ENCODE results near the gene PLPPR1. TPM values are rescaled to one million over a fixed set of nuclear protein-coding genes. Genes with fewer than 3 reads are reported as not detected.

The PLPPR1 gene
- total and polyA plus RNA-seq, 2 experiments from 2014 or later = 1.3 to 3.7 TPM

GRCh38 chr9:101073122-101073521 is 44.6 kb downstream of the PLPPR1 start:
- Histone ChIP-seq H3K36me3 (ENCODE audit: insufficient read depth) (no peaks in the 10 kb centered on the region), H4K20me1 (replicated peaks; ENCODE audit: insufficient read depth) (no peaks in the 10 kb centered on the region), H3K79me2 (replicated peaks; ENCODE audit: insufficient read depth) (no peaks in the 10 kb centered on the region), H3K27ac (ENCODE audit: low read depth) (no peak overlapping the region), H3K4me1 (ENCODE audit: insufficient read depth) (peaks cover 44% of the 10 kb centered on the region), H3K9me2 (ENCODE audit: insufficient read depth) (no peaks in the 10 kb centered on the region), H3K4me3 (no peak overlapping the region), H2AFZ (no peak overlapping the region), H3K4me2 (peak overlapping the region; percentile 34; the same call in 1 of the 2 replicates), H3F3A (replicated peaks; ENCODE audit: low read depth) (no peaks in the 10 kb centered on the region), H3K27me3 (ENCODE audit: insufficient read depth) (no peaks in the 10 kb centered on the region)
- TF ChIP-seq ETS1 (IDR thresholded peaks at IDR 0.05) (no peak), JUNB (IDR thresholded peaks at IDR 0.05; ENCODE audit: unreplicated experiment) (no peak), ZNF331 (CRISPR knock-in tag; IDR thresholded peaks at IDR 0.05; ENCODE audit: low read depth) (no peak), EZH2phosphoT487 (IDR thresholded peaks at IDR 0.05; ENCODE audit: unreplicated experiment) (no peak), POLR2AphosphoS5 (IDR thresholded peaks at IDR 0.05; ENCODE audit: low read depth) (no peak), NANOG (IDR thresholded peaks at IDR 0.05; ENCODE audit: borderline replicate concordance) (no peak), CREB1 (CRISPR knock-in tag; IDR thresholded peaks at IDR 0.05; ENCODE audit: low read depth) (no peak), EZH2 (IDR thresholded peaks at IDR 0.05; ENCODE audit: low read depth, unreplicated experiment) (no peak), STAT1 (IDR thresholded peaks at IDR 0.05; ENCODE audit: unreplicated experiment) (no peak), ZNF114 (CRISPR knock-in tag; IDR thresholded peaks at IDR 0.05) (no peak)
- TF ChIP-seq, protein P1, sequence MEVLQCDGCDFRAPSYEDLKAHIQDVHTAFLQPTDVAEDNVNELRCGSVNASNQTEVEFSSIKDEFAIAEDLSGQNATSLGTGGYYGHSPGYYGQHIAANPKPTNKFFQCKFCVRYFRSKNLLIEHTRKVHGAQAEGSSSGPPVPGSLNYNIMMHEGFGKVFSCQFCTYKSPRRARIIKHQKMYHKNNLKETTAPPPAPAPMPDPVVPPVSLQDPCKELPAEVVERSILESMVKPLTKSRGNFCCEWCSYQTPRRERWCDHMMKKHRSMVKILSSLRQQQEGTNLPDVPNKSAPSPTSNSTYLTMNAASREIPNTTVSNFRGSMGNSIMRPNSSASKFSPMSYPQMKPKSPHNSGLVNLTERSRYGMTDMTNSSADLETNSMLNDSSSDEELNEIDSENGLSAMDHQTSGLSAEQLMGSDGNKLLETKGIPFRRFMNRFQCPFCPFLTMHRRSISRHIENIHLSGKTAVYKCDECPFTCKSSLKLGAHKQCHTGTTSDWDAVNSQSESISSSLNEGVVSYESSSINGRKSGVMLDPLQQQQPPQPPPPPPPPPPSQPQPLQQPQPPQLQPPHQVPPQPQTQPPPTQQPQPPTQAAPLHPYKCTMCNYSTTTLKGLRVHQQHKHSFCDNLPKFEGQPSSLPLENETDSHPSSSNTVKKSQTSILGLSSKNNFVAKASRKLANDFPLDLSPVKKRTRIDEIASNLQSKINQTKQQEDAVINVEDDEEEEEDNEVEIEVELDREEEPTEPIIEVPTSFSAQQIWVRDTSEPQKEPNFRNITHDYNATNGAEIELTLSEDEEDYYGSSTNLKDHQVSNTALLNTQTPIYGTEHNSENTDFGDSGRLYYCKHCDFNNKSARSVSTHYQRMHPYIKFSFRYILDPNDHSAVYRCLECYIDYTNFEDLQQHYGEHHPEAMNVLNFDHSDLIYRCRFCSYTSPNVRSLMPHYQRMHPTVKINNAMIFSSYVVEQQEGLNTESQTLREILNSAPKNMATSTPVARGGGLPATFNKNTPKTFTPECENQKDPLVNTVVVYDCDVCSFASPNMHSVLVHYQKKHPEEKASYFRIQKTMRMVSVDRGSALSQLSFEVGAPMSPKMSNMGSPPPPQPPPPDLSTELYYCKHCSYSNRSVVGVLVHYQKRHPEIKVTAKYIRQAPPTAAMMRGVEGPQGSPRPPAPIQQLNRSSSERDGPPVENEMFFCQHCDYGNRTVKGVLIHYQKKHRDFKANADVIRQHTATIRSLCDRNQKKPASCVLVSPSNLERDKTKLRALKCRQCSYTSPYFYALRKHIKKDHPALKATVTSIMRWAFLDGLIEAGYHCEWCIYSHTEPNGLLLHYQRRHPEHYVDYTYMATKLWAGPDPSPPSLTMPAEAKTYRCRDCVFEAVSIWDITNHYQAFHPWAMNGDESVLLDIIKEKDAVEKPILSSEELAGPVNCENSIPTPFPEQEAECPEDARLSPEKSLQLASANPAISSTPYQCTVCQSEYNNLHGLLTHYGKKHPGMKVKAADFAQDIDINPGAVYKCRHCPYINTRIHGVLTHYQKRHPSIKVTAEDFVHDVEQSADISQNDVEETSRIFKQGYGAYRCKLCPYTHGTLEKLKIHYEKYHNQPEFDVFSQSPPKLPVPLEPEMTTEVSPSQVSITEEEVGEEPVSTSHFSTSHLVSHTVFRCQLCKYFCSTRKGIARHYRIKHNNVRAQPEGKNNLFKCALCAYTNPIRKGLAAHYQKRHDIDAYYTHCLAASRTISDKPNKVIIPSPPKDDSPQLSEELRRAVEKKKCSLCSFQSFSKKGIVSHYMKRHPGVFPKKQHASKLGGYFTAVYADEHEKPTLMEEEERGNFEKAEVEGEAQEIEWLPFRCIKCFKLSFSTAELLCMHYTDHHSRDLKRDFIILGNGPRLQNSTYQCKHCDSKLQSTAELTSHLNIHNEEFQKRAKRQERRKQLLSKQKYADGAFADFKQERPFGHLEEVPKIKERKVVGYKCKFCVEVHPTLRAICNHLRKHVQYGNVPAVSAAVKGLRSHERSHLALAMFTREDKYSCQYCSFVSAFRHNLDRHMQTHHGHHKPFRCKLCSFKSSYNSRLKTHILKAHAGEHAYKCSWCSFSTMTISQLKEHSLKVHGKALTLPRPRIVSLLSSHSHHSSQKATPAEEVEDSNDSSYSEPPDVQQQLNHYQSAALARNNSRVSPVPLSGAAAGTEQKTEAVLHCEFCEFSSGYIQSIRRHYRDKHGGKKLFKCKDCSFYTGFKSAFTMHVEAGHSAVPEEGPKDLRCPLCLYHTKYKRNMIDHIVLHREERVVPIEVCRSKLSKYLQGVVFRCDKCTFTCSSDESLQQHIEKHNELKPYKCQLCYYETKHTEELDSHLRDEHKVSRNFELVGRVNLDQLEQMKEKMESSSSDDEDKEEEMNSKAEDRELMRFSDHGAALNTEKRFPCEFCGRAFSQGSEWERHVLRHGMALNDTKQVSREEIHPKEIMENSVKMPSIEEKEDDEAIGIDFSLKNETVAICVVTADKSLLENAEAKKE (CRISPR knock-in tag; IDR thresholded peaks at IDR 0.05) = no peak
- TF ChIP-seq, protein P2, sequence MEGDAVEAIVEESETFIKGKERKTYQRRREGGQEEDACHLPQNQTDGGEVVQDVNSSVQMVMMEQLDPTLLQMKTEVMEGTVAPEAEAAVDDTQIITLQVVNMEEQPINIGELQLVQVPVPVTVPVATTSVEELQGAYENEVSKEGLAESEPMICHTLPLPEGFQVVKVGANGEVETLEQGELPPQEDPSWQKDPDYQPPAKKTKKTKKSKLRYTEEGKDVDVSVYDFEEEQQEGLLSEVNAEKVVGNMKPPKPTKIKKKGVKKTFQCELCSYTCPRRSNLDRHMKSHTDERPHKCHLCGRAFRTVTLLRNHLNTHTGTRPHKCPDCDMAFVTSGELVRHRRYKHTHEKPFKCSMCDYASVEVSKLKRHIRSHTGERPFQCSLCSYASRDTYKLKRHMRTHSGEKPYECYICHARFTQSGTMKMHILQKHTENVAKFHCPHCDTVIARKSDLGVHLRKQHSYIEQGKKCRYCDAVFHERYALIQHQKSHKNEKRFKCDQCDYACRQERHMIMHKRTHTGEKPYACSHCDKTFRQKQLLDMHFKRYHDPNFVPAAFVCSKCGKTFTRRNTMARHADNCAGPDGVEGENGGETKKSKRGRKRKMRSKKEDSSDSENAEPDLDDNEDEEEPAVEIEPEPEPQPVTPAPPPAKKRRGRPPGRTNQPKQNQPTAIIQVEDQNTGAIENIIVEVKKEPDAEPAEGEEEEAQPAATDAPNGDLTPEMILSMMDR (conservative IDR thresholded peaks at IDR 0.05; ENCODE audit: low read depth in 2 of 2) = no peak
- no peak overlapping the region for H3K4me3 Mint-ChIP-seq
- ATAC-seq = peak; percentile 53
- peaks cover 3% of the 10 kb centered on the region for H3K27me3 Mint-ChIP-seq (ENCODE audit: insufficient read depth, low read depth, poor library complexity)
- H3K36me3 Mint-ChIP-seq (ENCODE audit: low read depth) = peaks cover 6% of the 10 kb centered on the region; the same call in 2 of the 3 replicates
- H3K4me1 Mint-ChIP-seq = peaks cover 65% of the 10 kb centered on the region
- H3K27ac Mint-ChIP-seq = 0 out of 2 replicates have a peak overlapping the region, but pooled peaks have one; percentile 5
- H3K9me3 Mint-ChIP-seq = peaks cover 6% of the 10 kb centered on the region; the same call in 2 of the 3 replicates
- DNase-seq (ENCODE audit: low spot score) = no peak

Data from GM23338 (cell line).